Liver (tissue), 3 donors: ENCODE measurements around the gene ARHGAP9.

ENCODE experiments used
- ATF3 ChIP-seq: IDR thresholded peaks from 2 replicates; pipeline ENCODE4 v1.6.1; 2016; ENCODE audit warnings: antibody characterized with exemption
- EGR1 ChIP-seq, 2 donors: IDR thresholded peaks; 2 replicates each; pipeline ENCODE4 v1.6.1; 2016 to 2018; ENCODE audit warnings: antibody characterized with exemption in 2 of 2, low read depth in 2 of 2
- JUND ChIP-seq, 2 donors: IDR thresholded peaks; 2 replicates each; pipeline ENCODE4 v1.6.1; 2016; ENCODE audit warnings: antibody characterized with exemption in 2 of 2
- RXRA ChIP-seq, 2 donors: IDR thresholded peaks; 2 replicates each; pipeline ENCODE4 v1.6.1; 2017 to 2018; ENCODE audit warnings: antibody characterized with exemption in 2 of 2, mild to moderate bottlenecking in 1 of 2
- TF ChIP-seq, protein P1 (sequence below): fragments of 150-350 bp; IDR thresholded peaks from 2 replicates; pipeline ENCODE4 v1.5.1; 2017; ENCODE audit warnings: improper control_type of control experiment, low read depth, low read length; ENCODE audit not compliant: missing input control
- donor health status: healthy.
- donor health status: healthy.

- TF ChIP-seq, protein P1, sequence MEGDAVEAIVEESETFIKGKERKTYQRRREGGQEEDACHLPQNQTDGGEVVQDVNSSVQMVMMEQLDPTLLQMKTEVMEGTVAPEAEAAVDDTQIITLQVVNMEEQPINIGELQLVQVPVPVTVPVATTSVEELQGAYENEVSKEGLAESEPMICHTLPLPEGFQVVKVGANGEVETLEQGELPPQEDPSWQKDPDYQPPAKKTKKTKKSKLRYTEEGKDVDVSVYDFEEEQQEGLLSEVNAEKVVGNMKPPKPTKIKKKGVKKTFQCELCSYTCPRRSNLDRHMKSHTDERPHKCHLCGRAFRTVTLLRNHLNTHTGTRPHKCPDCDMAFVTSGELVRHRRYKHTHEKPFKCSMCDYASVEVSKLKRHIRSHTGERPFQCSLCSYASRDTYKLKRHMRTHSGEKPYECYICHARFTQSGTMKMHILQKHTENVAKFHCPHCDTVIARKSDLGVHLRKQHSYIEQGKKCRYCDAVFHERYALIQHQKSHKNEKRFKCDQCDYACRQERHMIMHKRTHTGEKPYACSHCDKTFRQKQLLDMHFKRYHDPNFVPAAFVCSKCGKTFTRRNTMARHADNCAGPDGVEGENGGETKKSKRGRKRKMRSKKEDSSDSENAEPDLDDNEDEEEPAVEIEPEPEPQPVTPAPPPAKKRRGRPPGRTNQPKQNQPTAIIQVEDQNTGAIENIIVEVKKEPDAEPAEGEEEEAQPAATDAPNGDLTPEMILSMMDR, result no peak
- TF ChIP-seq EGR1 (IDR thresholded peaks at IDR 0.05; ENCODE audit: low read depth in 2 of 2) (no peak), ATF3 (no peak), JUND (IDR thresholded peaks at IDR 0.05) (no peak), RXRA (IDR thresholded peaks at IDR 0.05) (no peak)
Observed at GRCh38 chr12:57491393-57492280, 12.0 kb upstream of the ARHGAP9 start.
